ENCODE data around the gene CAPN11.

CAPN11 gene

DNA sequence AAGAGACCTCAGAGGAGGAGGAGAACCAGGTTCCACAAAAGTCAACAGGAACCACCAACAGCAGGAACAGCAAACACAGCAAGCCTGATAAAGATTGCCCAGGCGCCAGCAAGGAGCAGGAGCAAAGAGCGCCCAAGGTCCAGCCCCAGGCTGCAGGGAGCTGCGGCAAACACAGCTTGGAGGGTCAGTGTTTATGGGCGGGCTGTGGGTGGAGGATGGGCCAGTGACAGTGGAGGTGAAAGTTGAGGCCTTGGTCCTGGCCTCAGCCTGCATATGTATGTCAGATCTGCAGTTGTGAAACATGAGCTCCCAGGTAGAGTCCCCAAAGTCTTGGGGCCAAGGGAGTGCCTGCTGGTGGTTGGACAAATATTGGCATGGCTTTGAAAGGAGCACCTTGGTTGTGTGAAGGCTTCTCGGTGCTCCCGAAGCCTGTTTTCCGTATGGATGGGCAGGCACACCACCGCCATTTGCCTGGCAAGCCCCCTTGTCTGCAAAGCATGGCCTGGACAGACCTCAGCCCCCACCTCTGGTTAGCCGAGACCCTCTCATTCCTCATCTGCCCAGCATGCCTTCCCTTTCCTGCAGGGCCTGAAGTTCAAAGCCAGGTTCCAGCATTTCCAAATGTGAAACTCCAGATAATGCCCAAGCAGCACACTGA, 2.0 kb upstream of the CAPN11 start:
- no peak for DNase-seq (ENCODE audit: low read depth in 2 of 2)

DNA sequence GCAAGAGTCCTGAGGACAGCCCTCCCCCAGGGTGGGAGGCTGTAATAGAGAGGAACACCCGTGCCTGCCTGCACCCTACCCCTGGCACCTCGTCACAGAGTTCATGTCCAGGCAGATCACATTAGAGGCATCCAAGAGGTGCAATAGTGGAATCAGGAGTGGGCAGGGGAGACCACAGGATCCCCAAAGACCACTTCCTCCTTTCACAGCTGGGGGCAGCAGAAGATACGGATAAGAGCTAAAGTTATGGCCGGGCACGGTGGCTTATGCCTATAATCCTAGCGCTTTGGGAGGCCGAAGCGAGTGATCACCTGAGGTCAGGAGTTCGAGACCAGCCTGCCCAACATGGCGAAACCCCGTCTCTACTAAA, 1.5 kb upstream of the CAPN11 start:
- DNase-seq (ENCODE audit: low read depth in 2 of 2): no peak

DNA sequence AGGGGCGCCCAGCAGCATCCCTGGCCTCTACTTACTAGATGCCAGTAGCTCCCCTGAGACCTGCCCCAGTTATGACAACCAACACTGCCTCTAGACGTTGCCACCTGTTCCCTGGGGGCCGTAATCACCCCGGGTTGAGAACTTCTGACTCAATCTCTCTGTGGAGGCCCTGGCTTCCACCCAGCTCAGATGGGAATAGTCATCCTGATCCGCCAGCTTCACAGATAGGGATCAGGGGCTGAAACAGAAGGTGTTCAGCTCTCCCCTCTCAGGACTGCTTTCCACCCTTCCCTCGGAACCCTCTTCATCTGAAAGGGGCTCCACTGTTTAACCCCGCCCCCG, 3.3 kb downstream of the CAPN11 start:
- no peak for DNase-seq (ENCODE audit: low read depth in 2 of 2)

DNA sequence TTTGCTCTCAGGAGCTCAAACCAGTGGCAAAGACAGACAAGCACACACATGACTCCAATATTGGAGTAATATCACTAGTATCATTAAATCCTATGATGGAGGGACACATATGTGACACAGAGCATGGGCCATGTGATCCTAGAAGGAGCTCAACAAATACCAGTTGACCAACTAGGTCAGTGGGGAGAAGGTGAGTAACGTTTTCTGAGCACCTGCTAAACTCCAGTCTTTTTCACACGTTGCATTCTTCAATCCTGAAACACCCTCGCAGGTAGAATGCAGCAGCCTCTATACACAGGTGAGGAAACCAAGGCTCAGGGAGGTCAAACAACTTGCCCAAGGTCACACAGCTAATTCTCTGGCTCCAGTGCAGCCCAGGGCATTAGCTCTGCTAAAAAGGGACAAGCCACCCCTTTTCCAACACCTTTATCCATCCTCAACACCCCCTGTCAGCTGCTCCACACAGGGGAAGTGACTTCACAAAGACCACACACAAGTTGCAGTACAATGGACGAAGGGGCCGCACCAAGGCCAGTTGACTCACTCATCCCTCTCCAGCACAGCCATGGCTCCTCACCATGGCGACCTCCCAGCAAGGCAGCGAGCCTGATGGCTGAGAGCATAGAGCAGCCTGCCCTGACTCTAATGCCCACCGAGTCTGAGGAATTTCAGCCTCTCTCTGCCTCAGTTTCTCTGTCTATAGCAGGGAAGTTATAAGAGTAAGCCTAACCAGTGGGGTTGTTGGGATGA, 4.4 kb downstream of the CAPN11 start:
- no peak for DNase-seq (ENCODE audit: low read depth in 2 of 2)

DNA sequence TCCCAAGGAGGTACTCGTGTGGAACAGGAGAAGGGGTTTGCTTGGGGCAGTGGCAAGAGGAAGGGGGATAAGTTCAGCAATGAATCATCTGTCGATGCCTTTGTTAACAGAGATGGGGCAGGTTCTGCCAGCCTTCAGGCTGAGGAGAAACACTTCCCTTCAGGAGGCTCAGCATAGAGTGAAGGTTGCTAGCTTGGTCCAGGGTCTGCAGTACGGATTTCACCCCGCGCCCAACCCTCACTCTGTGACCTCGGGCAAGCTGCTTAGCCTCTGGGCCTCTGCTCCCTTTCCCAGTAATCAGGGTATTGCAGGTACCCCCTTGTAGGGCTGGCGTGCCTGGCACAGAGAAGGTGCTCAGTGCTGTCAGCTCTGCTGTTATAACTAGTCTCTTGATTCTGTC, 7.5 kb downstream of the CAPN11 start:
- no peak for DNase-seq (ENCODE audit: low read depth in 2 of 2)

DNA sequence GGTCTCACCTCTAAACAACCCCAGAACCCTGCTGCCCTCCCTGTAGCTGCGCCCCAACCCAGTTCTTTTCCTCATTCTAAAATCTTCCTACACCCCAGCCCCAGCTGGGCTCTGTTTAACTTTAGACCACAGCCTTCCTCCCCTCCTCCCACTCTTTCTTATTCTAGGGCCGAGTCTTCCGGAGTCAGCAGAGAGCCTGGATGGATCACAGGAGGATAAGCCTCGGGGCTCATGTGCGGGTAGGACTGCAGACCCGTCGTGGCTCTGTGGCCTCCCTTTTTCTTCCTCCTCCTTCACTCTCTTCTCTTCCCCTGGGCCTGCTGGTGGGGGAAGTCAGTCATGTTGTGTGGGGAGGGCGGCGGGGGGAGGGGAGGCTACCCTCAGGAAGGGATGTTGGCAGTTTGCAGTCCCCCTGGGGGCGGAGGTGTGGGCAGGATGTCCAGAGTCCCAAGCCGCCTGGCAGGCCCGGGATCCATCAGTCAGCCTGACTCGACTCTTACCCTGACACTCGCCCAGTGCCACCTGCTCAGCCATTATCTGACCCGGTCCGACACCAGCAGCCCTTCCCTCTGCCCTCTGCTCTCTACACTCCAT, 8.1 kb downstream of the CAPN11 start:
- no peak for DNase-seq (ENCODE audit: low read depth in 2 of 2)

DNA sequence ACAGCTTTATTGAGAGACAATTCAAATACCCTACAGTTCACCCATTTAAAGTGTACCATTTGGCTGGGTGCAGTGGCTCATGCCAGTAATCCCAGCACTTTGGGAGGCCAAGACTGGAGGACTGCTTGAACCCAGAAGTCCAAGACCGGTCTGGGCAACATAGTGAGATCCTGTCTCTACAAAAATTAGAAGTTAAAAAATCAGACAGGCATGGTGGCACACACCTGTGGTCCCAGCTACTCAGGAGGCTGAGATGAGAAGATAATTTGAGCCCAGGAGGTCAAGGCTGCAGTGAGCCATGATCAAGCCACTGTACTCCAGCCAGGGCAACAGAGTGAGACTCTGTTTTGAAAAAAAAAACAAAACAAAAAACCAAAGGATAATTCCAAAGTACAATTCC, 8.9 kb downstream of the CAPN11 start:
- no peak for DNase-seq (ENCODE audit: low read depth in 2 of 2)

DNA sequence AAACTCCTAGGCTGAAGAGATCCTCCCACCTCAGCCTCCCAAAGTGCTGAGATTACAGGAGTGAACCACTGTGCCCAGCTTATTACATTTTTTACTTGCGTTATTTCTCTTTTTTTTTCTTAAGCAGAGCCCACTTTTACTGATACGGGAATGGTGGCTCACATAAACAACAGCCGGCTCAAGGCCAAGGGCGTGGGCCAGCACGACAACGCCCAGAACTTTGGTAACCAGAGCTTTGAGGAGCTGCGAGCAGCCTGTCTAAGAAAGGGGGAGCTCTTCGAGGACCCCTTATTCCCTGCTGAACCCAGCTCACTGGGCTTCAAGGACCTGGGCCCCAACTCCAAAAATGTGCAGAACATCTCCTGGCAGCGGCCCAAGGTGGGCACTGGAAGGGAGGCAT, 10.5 kb downstream of the CAPN11 start:
- no peak for DNase-seq (ENCODE audit: low read depth in 2 of 2)

DNA sequence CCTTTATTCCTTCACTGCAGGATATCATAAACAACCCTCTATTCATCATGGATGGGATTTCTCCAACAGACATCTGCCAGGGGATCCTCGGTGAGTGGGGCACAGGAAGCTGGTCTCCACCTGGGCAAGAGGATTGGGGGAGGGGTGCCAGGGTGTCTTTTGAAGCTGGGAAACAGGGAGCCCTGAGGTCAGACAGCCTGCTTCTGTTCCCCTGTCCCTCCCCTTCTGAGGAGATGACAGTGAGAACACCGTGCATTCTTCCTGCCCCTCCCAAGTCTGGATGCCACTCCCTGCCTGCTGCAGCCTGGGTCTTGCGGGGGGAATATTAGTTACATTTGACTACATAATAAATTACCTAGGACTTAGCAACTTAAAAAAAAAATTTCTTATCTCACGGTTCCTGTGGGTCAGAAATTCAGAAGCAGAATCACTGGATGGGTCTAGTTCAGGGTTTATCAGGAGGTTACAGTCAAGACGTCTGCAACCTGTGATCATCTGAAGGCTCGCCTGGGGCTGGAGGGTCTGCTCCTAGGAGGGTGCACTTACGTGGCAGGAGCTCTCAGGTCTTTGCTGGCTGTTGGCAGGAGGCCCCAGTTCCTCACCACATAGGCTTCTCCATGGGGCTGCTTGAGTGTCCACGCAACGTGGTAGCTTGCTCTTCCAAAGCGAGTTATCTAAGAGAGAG, 11.4 kb downstream of the CAPN11 start:
- DNase-seq (ENCODE audit: low read depth in 2 of 2): no peak

DNA sequence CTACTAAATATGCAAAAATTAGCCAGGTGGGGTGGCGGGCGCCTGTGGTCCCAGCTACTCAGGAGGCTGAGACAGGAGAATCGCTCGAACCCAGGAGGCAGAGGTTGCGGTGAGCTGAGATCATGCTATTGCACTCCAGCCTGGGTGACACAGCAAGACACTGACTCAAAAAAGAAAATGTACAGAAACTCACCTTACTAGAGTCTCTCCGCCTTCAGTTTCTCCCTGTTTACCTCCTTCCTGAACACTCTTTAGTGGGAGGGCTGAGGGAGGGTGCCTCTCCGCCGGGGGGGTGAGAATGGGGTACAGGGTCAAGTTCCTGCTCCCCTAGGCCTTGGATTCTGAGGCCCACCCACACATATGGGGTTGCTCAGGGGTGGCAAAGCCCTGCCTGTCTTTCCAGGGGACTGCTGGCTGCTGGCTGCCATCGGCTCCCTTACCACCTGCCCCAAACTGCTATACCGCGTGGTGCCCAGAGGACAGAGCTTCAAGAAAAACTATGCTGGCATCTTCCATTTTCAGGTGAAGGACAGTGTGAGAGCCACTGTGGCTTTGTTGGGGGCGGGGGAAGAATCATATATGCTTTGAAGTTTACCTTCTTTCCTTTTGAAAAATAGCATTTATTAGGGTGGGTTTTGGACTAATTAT, 13.4 kb downstream of the CAPN11 start:
- DNase-seq (ENCODE audit: low read depth in 2 of 2): no peak

DNA sequence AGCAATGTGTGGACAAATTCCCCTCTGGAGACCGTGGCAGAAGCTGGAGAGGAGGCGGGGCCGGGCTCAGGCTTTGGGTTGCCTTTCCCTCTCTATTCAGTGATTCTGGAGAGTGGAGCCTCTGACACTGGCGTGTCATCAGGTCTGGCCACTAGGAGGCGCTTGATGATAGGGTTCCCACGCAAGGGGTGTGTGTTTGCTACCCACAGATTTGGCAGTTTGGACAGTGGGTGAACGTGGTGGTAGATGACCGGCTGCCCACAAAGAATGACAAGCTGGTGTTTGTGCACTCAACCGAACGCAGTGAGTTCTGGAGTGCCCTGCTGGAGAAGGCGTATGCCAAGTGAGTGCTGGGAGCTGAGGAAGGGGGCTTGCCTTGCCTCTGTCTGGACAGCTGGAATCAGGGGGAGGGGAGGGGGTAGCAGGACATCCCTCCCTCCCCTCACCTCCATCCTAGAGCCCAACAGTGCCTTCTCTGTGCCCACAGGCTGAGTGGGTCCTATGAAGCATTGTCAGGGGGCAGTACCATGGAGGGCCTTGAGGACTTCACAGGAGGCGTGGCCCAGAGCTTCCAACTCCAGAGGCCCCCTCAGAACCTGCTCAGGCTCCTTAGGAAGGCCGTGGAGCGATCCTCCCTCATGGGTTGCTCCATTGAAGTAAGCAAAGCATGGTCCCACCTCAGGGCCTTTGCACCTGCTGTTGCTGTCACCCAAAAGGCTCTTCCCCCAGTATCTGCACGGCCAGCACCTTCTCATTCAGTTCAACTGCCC, 14.3 kb downstream of the CAPN11 start:
- DNase-seq (ENCODE audit: low read depth in 2 of 2): peak; percentile 47 to 67

DNA sequence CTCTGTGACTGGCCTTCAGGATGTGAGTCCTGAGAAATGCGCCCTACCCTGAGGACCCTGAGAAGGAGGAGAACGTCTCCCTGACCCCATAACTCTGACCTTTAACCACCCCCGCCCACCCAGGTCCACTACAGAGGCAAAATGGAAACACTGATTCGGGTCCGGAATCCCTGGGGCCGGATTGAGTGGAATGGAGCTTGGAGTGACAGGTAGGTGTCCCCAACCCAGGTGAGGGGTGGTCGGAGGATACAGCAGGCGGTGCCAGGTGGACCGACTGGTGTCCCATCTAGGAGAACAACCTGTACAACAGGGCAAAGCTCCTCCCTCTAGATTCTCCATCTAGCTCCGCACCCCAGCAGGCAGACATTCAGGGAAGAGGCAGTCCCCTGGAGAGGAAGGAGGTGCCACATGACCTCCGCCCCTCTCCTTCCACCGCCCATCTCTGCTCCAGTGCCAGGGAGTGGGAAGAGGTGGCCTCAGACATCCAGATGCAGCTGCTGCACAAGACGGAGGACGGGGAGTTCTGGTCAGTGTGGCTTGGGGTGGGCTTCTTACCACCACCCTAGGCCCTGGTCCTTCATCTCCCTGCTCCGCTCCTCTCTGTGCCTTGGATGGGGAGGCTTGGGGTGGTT, 17.6 kb downstream of the CAPN11 start:
- no peak for DNase-seq (ENCODE audit: low read depth in 2 of 2)

DNA sequence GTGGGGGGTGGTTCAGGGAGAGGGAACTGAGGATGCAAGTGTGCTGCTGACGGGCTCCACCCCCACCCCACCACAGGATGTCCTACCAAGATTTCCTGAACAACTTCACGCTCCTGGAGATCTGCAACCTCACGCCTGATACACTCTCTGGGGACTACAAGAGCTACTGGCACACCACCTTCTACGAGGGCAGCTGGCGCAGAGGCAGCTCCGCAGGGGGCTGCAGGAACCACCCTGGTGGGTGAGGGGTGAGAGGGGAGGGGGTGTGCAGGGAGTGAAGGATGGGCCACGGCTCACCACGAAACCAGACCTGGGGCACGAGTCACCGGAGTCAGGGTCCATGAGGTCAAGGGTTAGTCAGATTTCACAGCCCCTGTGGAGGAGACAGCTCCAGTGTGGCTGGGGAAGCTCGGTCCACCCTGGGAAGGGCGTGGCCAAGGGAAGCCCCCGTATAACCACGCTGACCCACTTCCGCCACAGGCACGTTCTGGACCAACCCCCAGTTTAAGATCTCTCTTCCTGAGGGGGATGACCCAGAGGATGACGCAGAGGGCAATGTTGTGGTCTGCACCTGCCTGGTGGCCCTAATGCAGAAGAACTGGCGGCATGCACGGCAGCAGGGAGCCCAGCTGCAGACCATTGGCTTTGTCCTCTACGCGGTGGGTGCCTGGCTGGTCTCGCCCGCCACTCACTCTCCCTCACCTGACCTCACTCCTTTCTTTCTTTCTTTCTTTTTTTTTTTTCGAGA, 18.3 kb downstream of the CAPN11 start:
- peak; percentile 3 to 4 for DNase-seq (ENCODE audit: low read depth in 2 of 2)

DNA sequence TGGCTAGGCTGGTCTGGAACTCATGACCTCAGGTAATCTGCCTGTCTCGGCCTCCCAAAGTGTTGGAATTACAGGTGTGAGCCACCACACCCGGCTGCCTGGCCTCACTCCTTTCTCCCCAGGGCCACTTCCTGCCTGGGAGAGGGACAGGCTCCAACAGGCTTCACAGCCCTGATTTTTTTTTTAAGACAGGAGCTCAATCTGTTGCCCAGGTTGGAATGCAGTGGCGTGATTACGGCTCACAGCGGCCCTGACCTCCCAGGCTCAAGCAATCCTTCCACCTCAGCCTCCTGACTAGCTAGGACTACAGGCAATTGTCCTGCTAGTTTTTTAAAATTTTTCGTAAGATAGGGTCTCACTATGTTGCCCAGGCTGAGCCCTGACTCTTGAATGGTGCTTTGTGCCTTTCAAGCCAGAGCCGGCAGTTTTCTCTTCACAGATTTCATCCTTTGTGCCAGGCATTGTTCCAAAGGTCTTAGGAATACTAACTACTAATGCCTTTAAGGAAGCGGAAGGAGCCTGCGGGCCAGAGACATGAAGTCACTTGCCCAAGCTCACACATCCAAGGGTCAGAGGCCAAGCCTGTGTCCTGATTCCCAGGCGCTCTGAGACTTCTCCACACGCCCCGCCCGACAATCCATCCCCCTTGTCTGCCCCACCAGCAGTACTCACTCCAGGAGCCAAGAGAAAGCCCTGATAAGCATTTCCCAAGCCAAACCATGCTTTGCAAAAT, 19.2 kb downstream of the CAPN11 start:
- DNase-seq (ENCODE audit: low read depth in 2 of 2): no peak

DNA sequence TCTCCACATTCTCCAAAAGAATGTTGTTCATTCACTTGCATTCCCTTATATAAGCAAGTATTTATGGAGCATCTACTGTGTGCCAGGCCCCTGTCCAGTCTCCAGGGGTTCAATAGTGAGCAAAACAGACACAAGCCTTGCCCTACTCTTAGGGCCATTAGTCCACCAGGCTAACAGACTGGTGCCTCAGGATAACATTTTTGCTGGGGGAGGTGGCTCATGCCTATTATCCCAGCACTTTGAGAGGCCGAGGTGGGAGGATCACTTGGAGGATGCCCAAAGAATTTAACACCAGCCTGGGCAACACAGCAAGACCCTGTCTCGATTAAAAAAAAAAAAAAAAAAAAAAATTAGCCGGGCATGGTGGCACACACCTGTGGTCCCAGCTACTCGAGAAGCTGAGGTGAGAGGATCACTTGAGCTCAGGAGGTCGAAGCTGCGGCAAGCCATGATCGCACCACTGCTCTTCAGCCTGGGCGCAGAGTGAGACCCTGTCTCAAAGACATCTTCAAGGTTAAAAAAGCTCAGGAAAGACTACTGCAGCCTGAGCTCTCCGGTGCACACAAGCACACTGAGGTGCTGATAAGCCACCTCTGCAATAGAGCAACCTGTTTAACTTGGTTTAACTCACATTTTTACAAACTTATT, 19.9 kb downstream of the CAPN11 start:
- no peak for DNase-seq (ENCODE audit: low read depth in 2 of 2)

DNA sequence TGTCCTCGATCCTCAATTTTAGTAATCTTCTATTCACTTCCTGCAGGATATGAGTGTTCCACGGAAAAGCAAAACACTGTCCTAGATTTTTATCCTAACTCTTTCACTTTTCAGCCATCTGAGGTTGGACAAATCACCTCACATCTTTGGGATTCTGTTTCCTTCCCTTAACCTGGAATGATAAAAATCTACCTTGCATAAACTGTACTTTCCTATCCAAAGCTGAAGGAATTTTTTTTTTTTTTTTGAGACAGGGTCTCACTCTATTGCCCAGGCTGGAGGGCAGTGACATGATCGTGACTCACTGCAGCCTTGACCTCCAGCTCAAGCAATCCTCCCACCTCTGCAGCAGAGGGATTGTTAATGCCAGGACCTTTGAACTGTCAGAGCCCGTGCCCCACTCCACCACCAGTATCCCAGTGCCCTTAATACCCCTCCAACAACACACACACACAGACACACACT, 20.5 kb downstream of the CAPN11 start:
- DNase-seq (ENCODE audit: low read depth in 2 of 2): no peak

DNA sequence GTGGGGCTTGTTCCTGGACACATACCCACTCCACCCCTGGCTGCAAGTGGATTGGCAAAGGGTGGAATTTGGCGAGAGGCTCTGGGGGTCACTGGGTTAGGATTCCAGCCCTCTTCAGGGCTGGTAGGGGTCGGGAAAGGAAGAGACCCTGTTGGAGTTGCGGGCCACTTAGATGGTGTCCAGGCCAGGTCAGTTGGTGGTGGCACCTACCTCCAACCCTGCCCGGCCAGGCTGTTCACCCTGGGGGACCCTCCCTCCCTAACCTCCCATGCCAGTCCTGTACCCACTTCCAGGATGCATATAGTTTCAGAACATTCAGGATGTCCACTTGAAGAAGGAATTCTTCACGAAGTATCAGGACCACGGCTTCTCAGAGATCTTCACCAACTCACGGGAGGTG, 21.0 kb downstream of the CAPN11 start:
- no peak for DNase-seq (ENCODE audit: low read depth in 2 of 2)

DNA sequence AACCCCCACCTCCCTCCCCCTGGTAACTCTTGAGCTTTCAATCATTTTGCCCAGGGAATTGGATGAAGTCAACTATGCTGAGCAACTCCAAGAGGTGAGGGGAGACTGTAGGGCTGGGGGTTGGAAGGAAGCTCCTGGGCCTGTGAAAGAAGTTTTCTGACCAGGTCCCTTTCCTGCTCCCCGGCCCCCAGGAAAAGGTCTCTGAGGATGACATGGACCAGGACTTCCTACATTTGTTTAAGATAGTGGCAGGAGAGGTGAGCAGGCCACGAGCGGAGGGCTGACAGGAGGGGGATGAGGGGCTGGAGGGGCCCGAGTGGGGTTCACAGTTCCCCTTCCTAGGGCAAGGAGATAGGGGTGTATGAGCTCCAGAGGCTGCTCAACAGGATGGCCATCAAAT, 21.8 kb downstream of the CAPN11 start:
- no peak for DNase-seq (ENCODE audit: low read depth in 2 of 2)

DNA sequence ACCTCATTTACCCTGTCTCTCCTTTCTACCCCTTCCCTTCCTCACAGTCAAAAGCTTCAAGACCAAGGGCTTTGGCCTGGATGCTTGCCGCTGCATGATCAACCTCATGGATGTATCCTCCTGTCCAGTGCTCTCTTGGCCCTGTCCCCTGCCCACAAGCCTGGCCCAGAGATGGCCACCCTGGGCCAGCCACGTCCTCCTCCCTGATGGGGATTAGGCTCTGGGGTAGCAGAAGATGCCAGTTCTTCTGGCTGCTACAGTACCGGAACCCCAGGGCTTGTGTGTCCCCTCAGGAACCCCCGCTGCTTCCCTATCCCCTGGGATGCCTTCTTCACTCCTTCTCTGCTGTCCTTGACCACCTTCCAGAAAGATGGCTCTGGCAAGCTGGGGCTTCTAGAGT, 22.3 kb downstream of the CAPN11 start:
- DNase-seq (ENCODE audit: low read depth in 2 of 2): no peak

All from stimulated activated CD8-positive, alpha-beta memory T cell treated with anti-CD3 and anti-CD28 coated beads, Interleukin-2, amount 100 ng/mL, for 1 hour (primary cell).